PC-9 (cell line): Measurements from ENCODE around the gene CASP8. TPM values are rescaled to one million over a fixed set of nuclear protein-coding genes. Genes with fewer than 3 reads are reported as not detected.

Source experiments
- BruUV-seq: library from RNA; stranded (reverse); fragments of 400-500 nt; replicated peaks from 2 replicates; lab custom pipeline; 2021; lab: Mats Ljungman, UMichigan
- CTCF ChIA-PET: fragments of 300-600 bp; sonication (Branson Sonifier 250); formaldehyde crosslinking; loops from one replicate; lab custom pipeline; 2022; ENCODE audit warnings: antibody characterized with exemption; lab: Charles Lee
- POLR2A ChIA-PET: fragments of 300-600 bp; sonication (Branson Sonifier 250); formaldehyde crosslinking; loops from one replicate; lab custom pipeline; 2022; ENCODE audit warnings: antibody characterized with exemption; ENCODE audit not compliant: unreplicated experiment; lab: Charles Lee
- DNase-seq, 2 experiments: peaks; one replicate each; pipeline versions ENCODE4 v3.0.0 to v3.0.0-alpha.2; 2015 to 2022; ENCODE audit warnings: mixed read lengths in 1 of 2
- H2AFZ ChIP-seq: fragments of 200-600 bp; sonication (generic); 2 replicates; pipeline ENCODE4 v1.8.1; 2017; ENCODE audit warnings: antibody characterized with exemption
- H3F3A ChIP-seq: fragments of 200-600 bp; sonication (generic); 2 replicates; pipeline ENCODE4 v1.8.1; 2017; ENCODE audit warnings: antibody characterized with exemption, mild to moderate bottlenecking, low read depth; ENCODE audit not compliant: insufficient read depth
- H3K27ac ChIP-seq: fragments of 200-600 bp; sonication (generic); 2 replicates; pipeline ENCODE4 v1.6.1; 2016; ENCODE audit warnings: mixed run types
- H3K27me3 ChIP-seq: fragments of 200-600 bp; sonication (generic); 2 replicates; pipeline ENCODE4 v1.6.1; 2016; ENCODE audit warnings: low read depth, mixed run types; ENCODE audit not compliant: insufficient read depth
- H3K36me3 ChIP-seq: fragments of 200-600 bp; sonication (generic); 2 replicates; pipeline ENCODE4 v1.6.1; 2016; ENCODE audit warnings: low read depth, mixed run types
- H3K4me1 ChIP-seq: fragments of 200-600 bp; sonication (generic); replicated peaks from 2 replicates; pipeline ENCODE4 v1.6.1; 2016; ENCODE audit warnings: mixed run types; ENCODE audit not compliant: insufficient read depth
- H3K4me2 ChIP-seq: fragments of 200-600 bp; sonication (generic); 2 replicates; pipeline ENCODE4 v1.6.1; 2017; ENCODE audit warnings: mixed run types
- H3K4me3 ChIP-seq: fragments of 200-600 bp; sonication (generic); 2 replicates; pipeline ENCODE4 v1.6.1; 2016; ENCODE audit warnings: mixed run types
- H3K79me2 ChIP-seq: fragments of 200-600 bp; sonication (generic); 2 replicates; pipeline ENCODE4 v1.6.1; 2017; ENCODE audit warnings: low read depth, mixed run types
- H3K9me2 ChIP-seq: fragments of 200-600 bp; sonication (generic); 2 replicates; pipeline ENCODE4 v1.8.1; 2017; ENCODE audit warnings: mild to moderate bottlenecking; ENCODE audit not compliant: insufficient read depth
- H3K9me3 ChIP-seq: fragments of 200-600 bp; sonication (generic); 2 replicates; pipeline ENCODE4 v1.8.1; 2016; ENCODE audit warnings: low read depth; ENCODE audit not compliant: insufficient read depth
- H4K20me1 ChIP-seq: fragments of 200-600 bp; sonication (generic); 2 replicates; pipeline ENCODE4 v1.8.1; 2017; ENCODE audit not compliant: insufficient read depth
- EZH2 ChIP-seq: fragments of 200-600 bp; sonication (generic); IDR thresholded peaks from 2 replicates; pipeline ENCODE4 v1.8.0; 2017; ENCODE audit warnings: antibody characterized with exemption, low read depth
- intact Hi-C: fragments of 100-400 bp; cut with micrococcal nuclease; formaldehyde crosslinking; loops from one replicate; pipeline ENCODE4 v1.10.0; 2022; ENCODE audit not compliant: unreplicated experiment
- total RNA-seq: library from RNA; stranded (reverse); gene quantifications from 2 replicates; pipeline ENCODE4 v1.2.3, GENCODE V29; 2021
- TF ChIP-seq, protein P1 (sequence below): fragments of 200-600 bp; sonication (generic); conservative IDR thresholded peaks from 2 replicates; pipeline ENCODE4 v1.6.1; 2017; ENCODE audit warnings: mixed run types, antibody characterized with exemption, mild to moderate bottlenecking, moderate library complexity

CASP8 gene
- total RNA-seq, 1 experiment from 2014 or later, result 48.2 TPM

DNA sequence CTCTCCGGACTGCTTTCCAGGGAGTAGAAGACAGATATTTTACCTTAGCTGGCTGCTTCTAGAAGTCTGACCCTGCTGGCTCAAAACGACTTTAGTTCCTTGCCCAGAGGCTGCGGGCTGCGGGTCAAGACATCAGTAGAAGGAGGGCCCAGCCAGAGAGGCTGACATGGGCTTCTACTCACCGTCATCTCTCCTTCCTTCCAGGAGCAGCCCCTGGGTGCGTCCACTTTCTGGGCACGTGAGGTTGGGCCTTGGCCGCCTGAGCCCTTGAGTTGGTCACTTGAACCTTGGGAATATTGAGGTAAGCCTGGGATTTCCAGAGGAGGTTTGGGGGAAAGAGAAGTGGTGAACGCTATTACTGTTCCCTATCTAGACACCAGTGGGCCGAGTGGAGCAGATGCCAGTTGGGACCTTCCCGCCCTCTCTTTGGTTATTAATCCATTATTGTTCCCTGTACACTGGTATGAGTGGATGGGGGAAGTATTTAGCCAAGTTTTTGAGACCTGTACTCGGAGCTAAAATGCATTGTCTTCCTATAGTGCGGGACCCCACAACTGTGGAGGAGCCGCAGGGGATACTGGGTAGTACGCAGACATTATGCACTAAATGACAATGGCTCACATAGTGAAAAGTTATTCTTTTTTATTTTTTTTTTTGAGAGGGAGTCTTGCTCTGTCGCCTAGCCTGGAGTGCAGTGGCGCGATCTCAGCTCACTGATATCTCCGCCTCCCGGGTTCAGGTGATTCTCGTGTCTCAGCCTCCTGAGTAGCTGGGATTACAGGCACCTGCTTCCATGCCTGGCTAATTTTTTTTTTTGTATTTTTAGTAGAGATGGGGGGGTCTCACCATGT, 26.3 kb upstream of the CASP8 start:
- POLR2A ChIA-PET, result interaction anchor here (0.5 to 1.4 kb wide), 11 partner anchors 15 to 830 kb away, joined by 3 to 12 read pairs (median 4); partner anchors contain the start of genes ALS2, CASP10 and NDUFB3
- Histone ChIP-seq H3K79me2 (peaks cover 29% of the 10 kb centered on the region), H3K4me3 (peak overlapping the region; percentile 88), H3K4me2 (peak overlapping the region; percentile 93), H3K9me2 (no peaks in the 10 kb centered on the region), H3K27ac (peak overlapping the region; percentile 62), H3K4me1 (peaks cover 34% of the 10 kb centered on the region), H3K27me3 (no peaks in the 10 kb centered on the region), H3K36me3 (peaks cover 7% of the 10 kb centered on the region; the same call in 1 of the 2 replicates), H4K20me1 (no peaks in the 10 kb centered on the region), H2AFZ (peak overlapping the region; percentile 86), H3K9me3 (no peaks in the 10 kb centered on the region; the same call in 1 of the 2 replicates), H3F3A (no peaks in the 10 kb centered on the region; the same call in 1 of the 2 replicates)
- TSS peak; percentile 68 for BruUV-seq
- CTCF ChIA-PET, result interaction anchor here (2.9 kb wide), 1 partner anchor 51 kb away, joined by 59 read pairs; the partner anchor contains the start of gene CASP10
- intact Hi-C loops, result loop anchor here (1.0 to 10.0 kb wide), 7 partner anchors 115 to 621 kb away; partner anchors contain the start of genes ALS2, HYCC2, NDUFB3 and TMEM237
- no peak for DNase-seq
- no peak for TF ChIP-seq EZH2
- TF ChIP-seq, protein P1, sequence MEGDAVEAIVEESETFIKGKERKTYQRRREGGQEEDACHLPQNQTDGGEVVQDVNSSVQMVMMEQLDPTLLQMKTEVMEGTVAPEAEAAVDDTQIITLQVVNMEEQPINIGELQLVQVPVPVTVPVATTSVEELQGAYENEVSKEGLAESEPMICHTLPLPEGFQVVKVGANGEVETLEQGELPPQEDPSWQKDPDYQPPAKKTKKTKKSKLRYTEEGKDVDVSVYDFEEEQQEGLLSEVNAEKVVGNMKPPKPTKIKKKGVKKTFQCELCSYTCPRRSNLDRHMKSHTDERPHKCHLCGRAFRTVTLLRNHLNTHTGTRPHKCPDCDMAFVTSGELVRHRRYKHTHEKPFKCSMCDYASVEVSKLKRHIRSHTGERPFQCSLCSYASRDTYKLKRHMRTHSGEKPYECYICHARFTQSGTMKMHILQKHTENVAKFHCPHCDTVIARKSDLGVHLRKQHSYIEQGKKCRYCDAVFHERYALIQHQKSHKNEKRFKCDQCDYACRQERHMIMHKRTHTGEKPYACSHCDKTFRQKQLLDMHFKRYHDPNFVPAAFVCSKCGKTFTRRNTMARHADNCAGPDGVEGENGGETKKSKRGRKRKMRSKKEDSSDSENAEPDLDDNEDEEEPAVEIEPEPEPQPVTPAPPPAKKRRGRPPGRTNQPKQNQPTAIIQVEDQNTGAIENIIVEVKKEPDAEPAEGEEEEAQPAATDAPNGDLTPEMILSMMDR, result no peak

DNA sequence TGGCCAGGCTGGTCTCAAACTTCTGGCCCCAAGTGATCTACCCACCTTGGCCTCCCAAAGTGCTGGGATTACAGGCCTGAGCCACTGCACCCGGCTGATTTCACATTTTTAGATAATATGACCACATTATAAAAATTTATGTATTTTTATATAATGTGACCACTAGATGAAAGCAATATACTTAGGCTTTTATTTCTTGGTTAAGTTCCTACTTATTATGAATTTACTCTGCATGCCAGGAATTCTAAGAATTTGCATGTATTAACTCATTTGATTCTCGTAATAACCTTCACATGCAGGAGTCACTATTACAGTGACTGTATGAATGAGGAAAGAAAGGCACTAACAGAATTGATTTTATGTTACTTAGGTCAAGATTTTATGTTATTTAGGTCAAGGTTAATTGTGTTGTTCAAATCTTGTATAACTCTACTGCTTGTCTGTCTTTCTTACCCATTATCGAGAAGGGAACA, 25.6 kb upstream of the CASP8 start:
- peaks cover 29% of the 10 kb centered on the region for H3K79me2 ChIP-seq
- H3K4me3 ChIP-seq, result peak overlapping the region; percentile 88
- no peaks in the 10 kb centered on the region for H3K27me3 ChIP-seq
- peak overlapping the region; percentile 7; the same call in 1 of the 2 replicates for H3K27ac ChIP-seq
- DNase-seq, result peak in 1 of 2 experiments; percentile 44
- peaks cover 10% of the 10 kb centered on the region; the same call in 1 of the 2 replicates for H3K36me3 ChIP-seq
- no peaks in the 10 kb centered on the region for H4K20me1 ChIP-seq
- peaks cover 33% of the 10 kb centered on the region for H3K4me1 ChIP-seq
- POLR2A ChIA-PET, result interaction anchor here (0.6 to 0.7 kb wide), 3 partner anchors 51 to 830 kb away, joined by 3 to 4 read pairs (median 4); partner anchors contain the start of gene CASP10
- intact Hi-C loops, result loop anchor here (5.0 to 10.0 kb wide), 4 partner anchors 162 to 620 kb away; partner anchors contain the start of genes HYCC2, NDUFB3, STRADB and TMEM237
- no peak for TF ChIP-seq EZH2
- TF ChIP-seq, protein P1, result no peak
- CTCF ChIA-PET, result interaction anchor here (0.6 kb wide), 1 partner anchor 131 kb away, joined by 3 read pairs; no protein-coding TSS in a partner anchor
- H3K9me3 ChIP-seq, result no peaks in the 10 kb centered on the region; the same call in 1 of the 2 replicates
- H3F3A ChIP-seq, result no peaks in the 10 kb centered on the region; the same call in 1 of the 2 replicates
- no TSS peak for BruUV-seq
- peak overlapping the region; percentile 86 for H2AFZ ChIP-seq
- peak overlapping the region; percentile 93 for H3K4me2 ChIP-seq
- no peaks in the 10 kb centered on the region for H3K9me2 ChIP-seq
